ENCODE data around the gene TELO2.
A peak's percentile ranks its signal among the peaks of the same experiment; 100 is the strongest.
"Not testable (repeated sequence)": the region's sequence is repeated elsewhere in the genome, so short reads cannot be mapped to it uniquely, and the experiment has no call there.

The TELO2 gene

GRCh38 chr16:1458336-1458976 is 34.7 kb upstream of the TELO2 start:
- DNase-seq: no peak

DNA sequence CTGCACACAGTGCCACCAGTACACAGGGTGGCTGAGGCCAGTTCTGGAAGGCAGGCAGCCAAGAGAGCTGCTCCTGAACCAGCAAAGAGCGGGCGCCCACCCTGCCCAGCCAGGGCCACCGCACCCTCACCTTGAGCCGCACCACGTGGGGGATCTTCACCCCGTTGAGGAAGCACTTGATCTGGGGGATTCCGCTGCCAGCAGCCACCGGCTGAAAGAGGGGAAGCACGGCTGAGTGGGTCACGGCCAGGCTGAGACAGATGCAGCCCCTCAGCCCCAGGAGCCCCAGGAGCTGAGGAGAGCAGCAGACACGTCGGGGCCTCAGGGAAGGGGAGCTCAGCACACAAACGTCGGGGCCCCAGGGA is 34.2 kb upstream of the TELO2 start:
- DNase-seq: no peak

DNA sequence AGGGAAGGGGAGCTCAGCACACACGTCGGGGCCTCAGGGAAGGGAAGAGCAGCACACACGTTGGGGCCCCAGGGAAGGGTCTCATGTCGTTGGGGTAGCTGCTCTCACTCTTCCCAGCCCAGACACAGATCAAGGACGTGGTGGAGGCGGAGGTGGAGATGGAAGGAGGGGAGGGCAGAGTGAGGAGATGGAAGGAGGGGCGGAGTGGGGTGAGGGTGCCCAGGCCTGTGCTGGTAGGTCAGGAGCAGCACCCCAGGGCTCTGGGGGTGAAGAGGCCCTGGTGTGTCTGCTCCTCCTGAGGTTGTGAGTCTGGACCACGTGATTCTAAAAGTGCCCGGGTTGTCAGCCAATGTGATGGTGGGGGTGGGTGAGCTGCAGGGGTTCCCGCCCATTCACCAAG is 33.2 kb upstream of the TELO2 start:
- DNase-seq: no peak

GRCh38 chr16:1460602-1461138 is 32.5 kb upstream of the TELO2 start:
- no peak for DNase-seq

DNA sequence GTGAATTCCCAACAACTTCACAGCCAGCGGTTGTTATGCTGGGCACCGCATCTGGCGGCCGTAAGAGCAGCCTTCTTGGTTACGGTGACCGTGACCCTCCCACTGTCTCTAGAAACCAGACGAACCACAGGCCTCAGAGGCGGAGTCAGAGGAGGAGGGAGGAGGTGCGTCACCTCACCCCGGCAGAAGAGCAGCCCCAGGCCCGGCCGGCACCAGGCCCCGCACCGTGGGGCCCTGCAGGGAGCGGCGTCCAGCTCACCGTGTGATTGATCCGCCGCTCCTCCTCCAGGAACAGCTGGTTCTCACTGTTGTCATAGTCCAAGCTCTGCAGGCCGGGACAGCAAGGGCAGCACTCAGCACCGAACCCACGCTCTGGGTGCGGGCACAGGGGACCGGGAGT is 32.0 kb upstream of the TELO2 start:
- no peak for DNase-seq

- no peak for DNase-seq
Observed at GRCh38 chr16:1464196-1464893, 28.8 kb upstream of the TELO2 start.

DNA sequence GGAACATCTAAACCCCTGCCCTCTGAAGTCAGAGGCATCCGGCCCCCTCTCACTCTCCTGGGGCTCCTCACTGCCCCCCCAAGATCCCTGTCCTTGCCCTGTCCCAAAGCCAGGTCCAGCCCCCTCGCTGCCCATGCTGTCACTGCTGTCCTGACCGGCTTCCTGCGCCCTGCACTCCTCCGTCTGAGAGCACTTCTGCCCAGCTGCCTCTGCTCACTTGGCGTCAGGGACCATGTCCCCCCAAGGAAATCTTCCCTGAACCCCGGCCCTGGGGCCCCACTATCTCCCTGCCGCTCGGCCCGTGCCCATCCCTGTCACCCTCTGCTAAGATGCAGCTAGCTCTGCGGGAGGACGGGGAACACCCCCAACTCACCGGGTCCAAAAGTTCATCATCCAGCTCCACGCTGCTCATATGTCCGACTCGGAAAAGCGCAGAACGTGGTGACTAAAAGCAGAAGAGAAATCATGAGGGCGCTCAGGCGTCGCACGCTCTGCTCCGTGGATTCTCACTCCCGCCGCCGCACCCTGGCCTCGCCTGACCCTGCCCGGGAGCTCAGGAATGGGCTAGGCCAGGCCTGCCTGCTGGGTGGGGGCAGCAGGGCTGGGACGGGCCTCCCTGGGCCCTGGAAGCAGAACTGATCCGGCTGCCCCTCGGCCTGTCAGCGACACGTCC is 28.1 kb upstream of the TELO2 start:
- no peak for DNase-seq

DNA sequence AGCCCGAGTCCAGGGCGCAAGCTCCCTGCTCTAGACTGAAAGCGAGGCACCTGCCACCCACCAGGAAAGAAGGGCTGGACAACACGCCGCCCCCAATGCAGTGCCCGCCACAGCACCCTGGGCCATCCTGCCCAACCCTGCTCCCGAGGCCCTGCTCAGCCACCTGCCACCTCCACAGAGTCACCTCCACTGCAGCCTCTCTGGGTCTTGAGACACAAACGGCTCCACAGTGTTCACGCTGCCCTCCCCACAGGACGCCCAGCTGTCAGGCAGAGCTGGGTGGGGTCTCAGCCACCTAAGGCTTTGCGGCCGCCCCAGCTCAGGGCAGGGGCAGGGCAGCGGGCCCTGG is 27.6 kb upstream of the TELO2 start:
- DNase-seq: no peak

DNA sequence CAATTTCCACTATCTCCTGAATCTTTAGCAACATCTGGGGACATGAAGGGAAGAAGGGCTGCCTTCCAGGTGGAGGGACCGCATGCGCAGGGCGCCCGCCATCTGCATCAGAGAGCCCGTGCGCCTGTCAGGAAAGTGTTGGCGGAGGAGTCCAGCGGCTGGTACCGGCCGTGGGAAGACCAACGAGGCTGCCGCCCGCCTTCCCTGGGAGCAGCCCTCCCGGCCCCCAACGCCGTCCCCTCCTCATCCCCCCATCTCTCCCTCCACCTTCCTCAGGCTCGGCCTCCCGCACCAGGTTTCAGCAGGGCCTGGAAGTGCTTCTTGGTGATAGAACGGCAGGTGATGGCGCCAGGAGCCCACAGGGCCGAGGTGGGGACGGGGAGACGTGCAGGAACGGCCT is 27.1 kb upstream of the TELO2 start:
- DNase-seq: no peak

- no peak for DNase-seq
Observed at GRCh38 chr16:1466968-1467521, 26.1 kb upstream of the TELO2 start.

DNA sequence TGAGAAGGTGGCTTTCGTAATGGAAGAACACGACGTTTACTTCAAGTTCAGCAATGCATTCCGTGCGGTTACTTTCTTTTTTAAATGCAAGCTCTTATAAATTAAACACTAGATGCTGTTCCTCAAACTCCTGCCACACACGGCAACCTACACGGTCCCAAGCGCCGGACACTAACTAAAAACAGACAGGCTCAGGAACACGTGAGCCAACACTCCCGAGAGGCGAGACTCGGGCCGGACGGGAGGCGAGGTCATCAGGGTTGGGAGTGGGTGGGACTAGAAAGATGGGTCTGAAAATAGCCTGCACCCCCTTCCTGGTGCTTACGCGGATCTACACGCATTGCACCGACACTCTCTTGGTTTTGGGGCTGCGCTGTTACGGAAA is 24.7 kb upstream of the TELO2 start:
- DNase-seq: no peak

- DNase-seq: not testable (repeated sequence)
Observed at GRCh38 chr16:1469141-1469540, 24.0 kb upstream of the TELO2 start.

DNA sequence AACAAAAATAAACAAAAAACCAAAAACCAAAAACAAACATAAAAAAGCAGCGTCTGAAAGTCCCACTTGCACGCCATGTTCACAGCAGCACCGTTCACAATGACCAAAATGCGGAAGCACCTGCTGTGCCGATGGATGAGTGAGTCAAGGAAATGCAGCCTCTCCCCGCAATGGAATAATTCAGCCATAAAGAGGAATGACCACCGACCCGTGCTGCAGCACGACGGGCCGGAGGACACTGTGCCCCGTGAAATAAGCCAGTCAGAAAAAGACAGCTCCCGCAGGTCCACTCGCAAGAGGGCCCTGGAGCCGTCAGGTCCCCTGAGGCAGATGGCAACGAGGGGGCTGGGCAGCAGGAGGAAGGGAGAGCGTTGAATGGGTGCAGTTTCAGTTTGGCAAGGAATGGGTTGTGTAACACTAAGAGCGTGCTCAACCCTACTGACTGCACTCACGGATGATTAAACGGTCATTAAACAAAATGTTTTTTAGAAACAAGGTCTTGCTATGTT is 23.4 kb upstream of the TELO2 start:
- DNase-seq: no peak

DNA sequence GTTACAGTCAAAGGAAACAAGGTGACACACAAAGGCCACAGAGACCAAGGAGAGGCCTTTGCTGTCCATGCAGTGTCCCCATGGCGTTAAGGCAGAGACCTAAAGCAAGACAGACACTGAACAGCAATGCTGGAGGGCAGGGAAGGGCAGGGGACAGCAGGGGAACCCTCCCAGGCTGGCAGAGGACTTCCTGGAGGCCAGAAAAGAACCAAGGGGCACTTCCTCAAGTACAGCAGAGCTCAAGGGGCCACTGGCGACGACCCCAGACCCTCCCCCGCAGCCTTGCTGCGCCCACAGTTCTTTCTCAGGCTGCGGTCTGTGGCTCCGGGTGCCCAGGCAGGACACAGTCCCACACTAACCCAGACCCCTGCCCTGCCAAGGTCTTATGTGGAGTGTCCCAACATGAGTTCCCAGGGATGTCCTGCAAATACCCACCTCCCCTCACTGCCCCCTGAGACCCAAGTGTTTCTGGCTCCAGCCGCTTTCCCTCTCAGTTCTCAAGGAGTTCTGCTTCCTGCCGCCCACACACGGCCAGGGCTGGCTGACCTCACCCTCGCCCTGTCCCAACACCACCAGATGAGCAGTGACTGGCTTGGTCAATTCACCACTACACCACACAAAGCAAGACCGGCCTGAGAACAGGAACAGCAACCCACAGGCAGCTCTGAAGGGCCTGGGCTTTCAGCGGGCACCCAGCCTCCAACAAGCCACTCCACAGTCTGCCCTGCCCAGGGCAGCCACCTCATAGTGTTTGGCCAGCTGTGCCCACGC is 22.5 kb upstream of the TELO2 start:
- DNase-seq: peak; percentile 5

GRCh38 chr16:1471569-1472194 is 21.5 kb upstream of the TELO2 start:
- DNase-seq: no peak

- no peak for DNase-seq
Observed at GRCh38 chr16:1472974-1473373, 20.2 kb upstream of the TELO2 start.

- DNase-seq: no peak
Observed at GRCh38 chr16:1474082-1474795, 18.9 kb upstream of the TELO2 start.

DNA sequence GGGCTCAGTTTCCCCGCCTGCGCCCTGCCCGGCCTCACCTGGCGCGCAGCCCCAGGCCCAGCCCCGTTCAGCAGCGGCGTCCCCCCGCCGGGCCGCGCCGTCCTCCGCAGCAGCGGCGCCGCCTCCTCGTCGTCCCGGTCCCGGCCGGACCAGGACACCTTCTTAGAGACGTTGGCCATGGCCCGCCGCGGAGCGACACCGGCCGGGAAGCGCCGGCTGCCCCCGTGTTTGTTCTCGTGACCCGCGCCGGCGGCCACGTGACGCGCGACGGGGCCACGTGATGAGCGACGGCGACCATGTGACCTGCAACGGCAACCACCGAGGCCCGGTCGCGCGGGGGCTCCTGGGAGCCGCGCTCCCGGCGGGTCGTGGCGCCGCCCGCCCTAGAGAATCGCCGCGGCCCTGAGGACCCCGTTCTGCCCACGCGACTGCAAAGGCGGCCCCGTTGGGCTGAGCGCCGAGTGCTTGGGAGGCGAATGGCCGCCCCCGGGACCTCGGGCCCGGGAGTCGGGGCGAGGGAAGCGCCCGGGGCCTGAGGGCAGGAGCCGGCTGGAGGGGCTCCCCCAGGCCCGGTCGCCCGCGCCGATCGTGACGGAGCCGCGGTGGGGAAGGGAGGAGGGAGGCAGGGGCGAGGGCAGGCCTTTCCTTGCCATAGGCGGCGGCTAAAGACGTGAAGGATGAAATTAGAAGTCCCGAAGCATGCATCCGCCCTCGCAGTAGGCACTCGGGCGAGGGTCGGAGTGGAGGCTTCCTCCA is 18.2 kb upstream of the TELO2 start, which contains the start of gene CLCN7:
Gene CLCN7 (minus strand): TSS at position 233 of the 756 bp plus-strand sequence. CDS start 54 bp downstream, at position 179.
- peak; percentile 81 for DNase-seq

DNA sequence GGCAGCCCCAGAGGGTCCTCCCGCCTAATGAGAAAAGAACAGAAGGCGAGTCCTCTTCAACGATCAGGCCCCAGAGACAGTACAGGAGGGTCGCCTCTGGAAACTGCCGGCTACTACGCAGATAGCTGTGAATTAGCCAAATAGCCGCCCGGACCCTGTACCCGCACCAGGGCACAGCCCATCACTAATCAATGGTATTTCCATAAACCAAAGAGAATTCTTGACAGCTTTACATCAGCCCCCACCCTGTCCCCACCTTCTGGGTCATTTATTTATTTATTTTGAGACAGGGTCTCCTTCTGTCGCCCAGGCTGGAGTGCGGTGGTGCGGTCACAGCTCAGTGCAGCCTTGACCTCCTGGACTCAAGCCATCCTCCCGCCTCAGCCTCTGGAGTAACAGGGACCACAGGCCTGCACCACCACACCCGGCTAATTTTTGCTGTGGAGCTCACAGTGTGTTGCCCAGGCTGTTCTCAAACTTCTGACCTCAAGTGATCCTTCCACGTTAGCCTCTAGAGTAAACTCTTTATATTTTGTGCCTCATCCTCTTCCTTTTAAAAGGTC is 17.5 kb upstream of the TELO2 start:
- no peak for DNase-seq

GRCh38 chr16:1477033-1477432 is 16.1 kb upstream of the TELO2 start:
- no peak for DNase-seq
